ENCODE data around the gene PRR13. TPM values are rescaled to one million over a fixed set of nuclear protein-coding genes. Genes with fewer than 3 reads are reported as not detected.

PRR13 gene
- polyA plus RNA-seq, 4 donors = 186 to 223 (median 206) TPM

DNA sequence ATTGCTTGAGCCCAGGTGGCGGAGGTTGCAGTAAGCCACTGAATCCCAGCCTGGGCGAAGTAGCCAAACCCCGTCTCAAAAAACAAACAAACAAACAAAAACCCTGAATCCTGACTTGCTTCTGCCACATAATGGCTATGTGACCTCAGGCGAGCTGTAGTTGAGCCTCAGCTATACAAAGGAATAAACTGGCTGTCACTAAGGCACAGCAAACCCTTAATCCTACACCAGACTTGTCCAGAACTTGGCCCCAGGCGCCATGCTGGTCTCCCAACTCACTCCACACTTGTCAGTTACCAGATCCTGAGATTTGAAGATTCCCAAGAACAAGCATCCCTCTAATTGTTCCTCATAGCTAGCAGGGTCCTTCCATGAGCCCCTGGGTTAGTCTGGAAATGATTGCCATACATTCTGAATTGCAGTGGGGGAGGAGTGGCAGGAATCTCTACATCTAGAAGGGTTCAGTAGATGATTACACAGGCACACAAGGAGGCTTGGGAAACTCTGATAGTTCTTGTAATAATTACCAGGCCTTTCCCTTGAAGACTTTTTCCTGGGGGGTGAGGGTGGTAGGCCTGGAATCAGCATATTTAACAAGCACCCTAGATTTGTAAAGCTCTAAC is 47.8 kb downstream of the PRR13 start:
- DNase-seq (ENCODE audit: low read depth in 4 of 4, low spot score in 3 of 4) = no peak

- DNase-seq (ENCODE audit: low read depth in 4 of 4, low spot score in 3 of 4) = no peak
These were observed 50.7 kb downstream of the PRR13 start for GRCh38 chr12:53492188-53492587.

DNA sequence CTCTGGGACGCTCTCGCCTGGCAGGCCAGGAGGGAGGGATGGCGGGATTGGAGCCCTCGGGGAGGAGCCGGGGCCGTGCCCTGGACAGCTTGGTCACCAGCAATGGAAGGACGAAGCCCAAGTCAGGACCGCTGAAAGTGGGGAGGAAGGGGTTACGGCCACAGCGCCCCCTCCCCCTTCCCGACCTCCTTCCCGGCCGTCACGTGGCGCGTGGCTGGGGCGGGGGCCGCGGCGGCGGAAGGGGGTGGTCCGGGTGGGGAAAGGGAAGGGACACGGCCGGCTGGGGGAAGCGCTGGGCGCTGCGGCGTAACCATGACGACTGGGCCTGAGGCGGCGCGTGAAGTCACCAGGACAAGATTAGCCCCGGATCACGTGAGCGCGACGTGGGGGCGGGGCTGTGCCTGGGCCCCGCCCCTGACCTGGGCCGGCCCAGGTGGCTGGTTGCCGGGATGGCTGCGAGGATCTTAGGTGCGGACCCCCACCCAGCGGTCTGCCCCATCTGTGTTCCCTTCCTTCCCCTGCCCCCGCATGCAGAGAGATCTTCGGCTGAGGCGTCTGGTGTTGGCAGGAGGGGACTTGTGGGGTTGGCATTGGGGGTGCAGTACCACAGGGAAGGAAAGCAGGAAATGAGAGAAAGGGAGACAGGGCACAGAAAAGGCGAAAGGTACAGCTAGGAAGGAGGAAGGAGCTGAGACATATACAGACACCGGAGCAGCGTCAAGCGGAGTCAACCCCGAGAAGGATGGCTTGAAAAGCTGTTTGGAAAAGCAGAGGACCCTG is 51.5 kb downstream of the PRR13 start:
- peak; percentile 89 to 93 (median 92) for DNase-seq (ENCODE audit: low read depth in 4 of 4, low spot score in 3 of 4)

- no peak for DNase-seq (ENCODE audit: low read depth in 4 of 4, low spot score in 3 of 4)
These were observed 52.3 kb downstream of the PRR13 start for GRCh38 chr12:53493610-53494391.

Other genes with a start within 250 kb of the PRR13 start
- gene ITGB7, start 234.5 kb upstream of the PRR13 start, polyA plus RNA-seq (ENCODE audit: insufficient read length in 4 of 4) = 1 to 10 TPM; 1.4 to 1.8 (median 1.6) TPM
- gene RARG, start 209.5 kb upstream of the PRR13 start, polyA plus RNA-seq (ENCODE audit: insufficient read length in 4 of 4) = 10 to 100 TPM; 30.9 to 41.5 (median 32.7) TPM
- 10 to 100 TPM in 1 of 4 donors, 1 to 10 TPM in 3; 8.9 to 11.3 (median 9.1) TPM for gene ESPL1, start 173.4 kb upstream of the PRR13 start, polyA plus RNA-seq (ENCODE audit: insufficient read length in 4 of 4)
- gene PFDN5, start 146.2 kb upstream of the PRR13 start, polyA plus RNA-seq (ENCODE audit: insufficient read length in 4 of 4) = 100 to 1,000 TPM; 642 to 677 (median 662) TPM
- 10 to 100 TPM; 49.8 to 62.4 (median 51.0) TPM for gene MYG1, start 142.0 kb upstream of the PRR13 start, polyA plus RNA-seq (ENCODE audit: insufficient read length in 4 of 4)
- gene AAAS, start 120.1 kb upstream of the PRR13 start, polyA plus RNA-seq (ENCODE audit: insufficient read length in 4 of 4) = 10 to 100 TPM; 76.1 to 84.9 (median 79.1) TPM
- gene SP7, start 105.4 kb upstream of the PRR13 start, polyA plus RNA-seq (ENCODE audit: insufficient read length in 4 of 4) = under 1 TPM; 0.14 to 0.30 (median 0.16) TPM
- gene SP1, start 61.6 kb upstream of the PRR13 start, polyA plus RNA-seq (ENCODE audit: insufficient read length in 4 of 4) = 10 to 100 TPM; 67.0 to 85.0 (median 78.8) TPM
- gene AMHR2, start 17.9 kb upstream of the PRR13 start, polyA plus RNA-seq (ENCODE audit: insufficient read length in 4 of 4) = under 1 TPM; 0.21 to 0.54 (median 0.38) TPM
- 1,000 to 10,000 TPM; 1,030 to 1,212 (median 1,099) TPM for gene PCBP2, start 10.4 kb downstream of the PRR13 start, polyA plus RNA-seq (ENCODE audit: insufficient read length in 4 of 4)
- gene MAP3K12, start 57.7 kb downstream of the PRR13 start, polyA plus RNA-seq (ENCODE audit: insufficient read length in 4 of 4) = 10 to 100 TPM; 23.1 to 28.5 (median 24.7) TPM
- 10 to 100 TPM; 43.0 to 57.0 (median 45.7) TPM for gene TARBP2, start 59.5 kb downstream of the PRR13 start, polyA plus RNA-seq (ENCODE audit: insufficient read length in 4 of 4)
- gene NPFF, start 65.8 kb downstream of the PRR13 start, polyA plus RNA-seq (ENCODE audit: insufficient read length in 4 of 4) = 1 to 10 TPM in 1 of 4 donors, under 1 TPM in 3; 0.37 to 1.4 (median 0.59) TPM
- 10 to 100 TPM; 38.4 to 47.0 (median 44.8) TPM for gene ATF7, start 184.6 kb downstream of the PRR13 start, polyA plus RNA-seq (ENCODE audit: insufficient read length in 4 of 4)
- 100 to 1,000 TPM; 523 to 667 (median 570) TPM for gene ATP5MC2, start 234.3 kb downstream of the PRR13 start, polyA plus RNA-seq (ENCODE audit: insufficient read length in 4 of 4)